ENCODE results near the gene CXorf58. TPM values are rescaled to one million over a fixed set of nuclear protein-coding genes. Genes with fewer than 3 reads are reported as not detected.
"Not testable (repeated sequence)": the region's sequence is repeated elsewhere in the genome, so short reads cannot be mapped to it uniquely, and the experiment has no call there.

Gene CXorf58, protein sequence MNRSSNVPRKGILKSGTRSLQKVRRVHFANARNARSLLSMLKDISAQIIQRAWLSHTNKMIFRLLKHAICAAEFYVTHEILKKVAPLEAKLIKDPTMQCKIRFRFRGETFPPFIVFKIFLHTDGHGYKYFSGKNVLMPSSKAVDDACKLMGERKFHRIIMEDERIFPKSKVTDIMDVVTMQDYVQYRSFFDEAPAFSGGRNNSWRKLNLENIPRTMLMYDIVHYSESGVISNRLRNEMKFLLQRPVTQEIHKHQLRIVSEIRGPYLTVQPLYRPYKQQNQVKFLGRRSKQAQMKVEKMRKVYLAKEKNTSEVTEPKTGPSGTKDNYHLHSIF
- 0.22 TPM for total RNA-seq
- long read RNA-seq, partial matches to known transcripts, result 0 of 1 reads
- long read RNA-seq, other reads (novel, unspliced or antisense), result 1 of 1 reads

DNA sequence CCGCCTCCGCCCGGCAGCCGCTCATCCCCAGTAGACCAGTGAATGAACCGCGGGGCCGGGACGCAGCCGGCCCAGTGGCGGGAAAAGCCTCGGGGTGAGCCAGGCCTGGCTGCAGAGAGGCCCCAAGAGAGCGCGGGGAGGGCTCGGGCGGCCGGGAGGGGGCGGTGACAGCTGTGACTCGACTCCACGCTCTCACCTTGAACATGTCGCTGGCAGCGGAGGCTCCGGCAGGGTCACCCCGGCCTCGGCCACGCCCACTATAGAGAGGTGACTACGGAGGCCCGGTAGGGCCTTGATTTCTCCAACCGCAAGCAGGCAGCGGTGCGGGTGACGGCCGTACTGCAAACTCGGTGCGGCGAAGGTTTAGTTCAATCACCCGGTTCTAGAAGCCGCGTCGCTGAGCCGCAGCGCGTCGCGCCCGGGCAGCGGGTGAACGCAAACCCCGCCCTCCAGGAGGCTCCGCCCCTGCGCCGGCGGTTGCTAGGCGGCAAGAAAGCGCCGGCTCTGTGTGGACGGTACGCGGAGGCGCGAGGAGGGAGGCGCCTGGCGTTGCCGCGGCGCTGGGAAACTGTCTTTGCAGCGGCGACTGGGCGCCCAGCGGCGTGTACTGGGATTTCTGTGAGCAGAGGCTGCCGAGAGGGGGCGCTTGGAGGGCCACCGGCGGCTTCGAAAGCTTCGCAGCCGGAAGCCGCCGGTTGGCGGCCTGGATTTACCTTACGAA lies at the start of gene CXorf58, which contains the start of gene APOO:
Gene CXorf58, plus strand, starts transcription at position 509 of the 721 bp plus-strand sequence. CDS start 2,297 bp downstream, outside the sequence.
Gene APOO, minus strand, starts transcription at position 441 of the 721 bp plus-strand sequence. Its CDS starts 236 bp downstream, at position 205.
- DNase-seq (peak; percentile 95), ATAC-seq (ENCODE audit: poor library complexity) (peak; percentile 98)
- intact Hi-C loops (cut with DNase I), result loop anchor here (5.0 to 10.0 kb wide), 4 partner anchors 147 to 240 kb away; partner anchors contain the start of genes EIF2S3 and ZFX

DNA sequence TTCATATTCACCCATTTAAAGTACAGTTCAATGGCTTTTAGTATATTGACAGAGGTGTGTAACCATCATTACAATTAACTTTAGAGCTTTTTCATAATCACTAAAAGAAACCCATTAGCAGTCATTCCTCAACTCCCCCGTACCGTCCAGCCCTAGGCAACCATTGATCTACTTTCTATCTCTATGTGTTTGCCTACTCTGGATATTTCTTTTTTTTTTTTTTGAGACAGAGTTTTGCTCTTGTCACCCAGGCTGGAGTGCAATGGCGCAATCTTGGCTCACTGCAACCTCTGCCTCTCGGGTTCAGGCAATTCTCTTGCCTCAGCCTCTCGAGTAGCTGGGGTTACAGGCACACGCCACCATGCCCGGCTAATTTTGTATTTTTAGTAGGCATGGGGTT lies 48.6 kb upstream of the CXorf58 start:
- DNase-seq; ATAC-seq (ENCODE audit: poor library complexity); intact Hi-C loops (cut with DNase I): not testable (repeated sequence)

DNA sequence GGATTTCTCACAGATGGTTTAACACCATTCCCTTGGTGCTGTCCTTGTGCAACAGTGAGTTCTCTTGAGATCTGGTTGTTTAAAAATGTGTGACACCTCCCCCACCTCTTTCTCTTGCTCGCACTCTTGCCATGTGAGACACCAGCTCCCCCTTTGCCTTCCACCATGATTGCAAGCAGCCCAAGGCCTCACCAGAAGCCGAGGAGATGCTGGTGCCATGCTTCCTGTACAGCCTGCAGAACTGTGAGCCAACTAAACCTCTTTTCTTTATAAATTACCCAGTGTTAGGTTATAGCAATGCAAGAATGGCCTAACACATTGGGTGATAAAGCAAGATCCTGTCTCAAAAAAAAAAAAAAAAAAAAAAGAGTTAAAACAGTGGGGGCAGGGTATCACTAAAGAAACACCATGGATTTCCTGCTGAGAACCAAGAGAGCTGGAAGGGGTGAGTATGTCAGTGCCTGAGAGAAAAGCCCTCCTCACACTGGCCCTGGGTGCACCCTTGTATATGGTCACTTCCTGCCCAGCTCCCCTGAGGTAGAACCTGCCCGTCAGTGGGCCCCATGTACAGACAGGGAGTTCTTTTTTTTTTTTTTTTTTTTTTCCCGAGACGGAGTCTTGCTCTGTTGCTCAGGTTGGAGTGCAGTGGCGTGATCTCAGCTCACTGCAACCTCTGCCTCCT lies 46.5 kb upstream of the CXorf58 start:
- DNase-seq (no peak), ATAC-seq (ENCODE audit: poor library complexity) (no peak)
- intact Hi-C loops (cut with DNase I), result no loop called here

DNA sequence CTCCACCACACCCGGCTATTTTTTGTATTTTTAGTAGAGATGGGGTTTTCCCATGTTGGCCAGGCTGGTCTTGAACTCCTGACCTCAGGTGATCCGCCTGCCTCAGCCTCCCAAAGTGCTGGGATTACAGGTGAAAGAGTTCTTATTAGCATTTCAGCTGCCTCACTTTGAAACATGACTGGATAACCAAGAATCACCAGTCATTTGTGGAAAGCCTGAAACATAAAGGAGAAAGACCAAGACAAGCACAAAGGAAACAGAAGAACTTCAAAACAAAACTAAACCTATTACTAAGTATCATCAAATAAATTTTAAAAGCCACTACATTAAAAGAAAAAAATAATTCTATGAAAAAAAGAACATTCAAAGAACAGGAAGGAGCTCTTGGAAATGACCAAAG lies 45.9 kb upstream of the CXorf58 start:
- intact Hi-C loops (cut with DNase I); DNase-seq; ATAC-seq (ENCODE audit: poor library complexity): not testable (repeated sequence)

DNA sequence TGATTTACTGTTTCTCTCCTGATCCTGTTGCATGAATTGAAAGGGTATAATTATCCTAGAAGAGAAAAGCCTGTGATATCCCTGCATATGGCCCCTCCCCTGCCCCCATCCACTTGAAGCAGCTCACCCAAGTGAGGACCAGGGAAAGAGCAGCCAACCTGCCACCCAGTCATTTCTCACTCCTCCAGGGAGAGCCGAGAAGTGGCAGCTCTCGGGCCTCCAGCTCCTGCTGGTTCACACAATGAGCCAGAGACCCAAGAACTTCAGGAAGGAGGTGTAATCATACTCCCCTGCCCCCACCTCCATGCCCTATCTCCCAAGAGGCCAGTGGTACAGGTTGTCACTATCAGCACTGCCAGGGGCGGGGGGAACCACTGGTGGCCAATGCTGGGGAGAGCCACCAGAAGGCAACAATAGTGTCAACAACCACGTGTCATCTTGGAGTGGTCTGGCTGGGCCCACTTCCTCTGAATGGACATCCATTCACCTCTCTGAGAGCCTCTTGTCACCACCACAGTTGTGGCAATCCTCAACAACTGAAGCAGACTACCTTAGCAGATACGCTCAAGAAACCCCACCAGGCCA lies 43.0 kb upstream of the CXorf58 start:
- DNase-seq, result no peak
- no peak for ATAC-seq (ENCODE audit: poor library complexity)
- intact Hi-C loops (cut with DNase I), result no loop called here

DNA sequence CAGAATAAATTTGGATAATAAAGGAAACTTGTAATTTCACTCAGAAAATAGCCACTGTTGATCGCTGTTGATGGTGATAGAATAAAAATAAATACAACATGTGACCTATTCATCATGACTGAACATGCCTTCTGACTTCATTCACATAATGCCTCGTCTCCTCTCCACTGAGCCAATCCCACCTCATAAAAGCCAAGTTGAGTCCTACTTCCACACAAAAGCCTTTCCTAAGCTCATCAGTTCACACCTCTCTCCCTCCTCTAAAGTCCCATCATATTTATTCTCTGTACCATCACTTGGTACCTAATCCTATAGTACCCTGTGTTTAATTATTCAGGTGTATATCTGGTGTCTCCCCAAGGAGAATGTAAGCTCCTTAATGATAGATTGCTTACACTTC lies 37.8 kb upstream of the CXorf58 start:
- ATAC-seq (ENCODE audit: poor library complexity) (no peak), DNase-seq (no peak)
- intact Hi-C loops (cut with DNase I), result no loop called here

DNA sequence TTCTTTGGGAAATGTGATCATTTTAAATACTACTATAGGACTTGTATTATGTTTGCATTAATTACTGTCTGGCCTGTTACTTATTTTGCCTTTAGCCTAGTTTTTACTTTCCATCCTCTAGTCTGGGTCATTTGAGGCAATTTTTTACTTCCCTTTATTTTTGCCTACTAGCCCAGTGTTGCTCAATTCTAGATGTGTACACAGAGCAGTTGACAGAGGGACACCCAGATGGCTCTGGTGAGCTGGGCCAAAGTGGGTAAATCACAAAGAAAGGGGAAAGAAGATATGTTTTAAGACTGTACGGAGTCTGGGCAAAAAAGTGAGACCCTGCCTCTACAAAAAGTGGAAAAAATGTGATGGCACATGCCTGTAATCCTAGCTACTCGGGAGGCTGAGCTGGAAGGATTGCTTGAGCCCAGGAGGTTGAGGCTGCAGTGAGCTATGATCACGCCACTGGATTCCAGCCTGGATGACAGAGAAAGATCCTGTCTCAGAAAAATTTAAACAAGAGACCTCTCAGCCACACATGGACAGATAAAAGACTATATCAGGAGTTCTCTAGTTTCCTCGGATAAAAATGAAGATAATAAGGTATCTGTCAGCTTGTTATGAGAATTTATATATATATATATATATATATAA lies 35.8 kb upstream of the CXorf58 start:
- ATAC-seq (ENCODE audit: poor library complexity) (peak; percentile 66), DNase-seq (no peak)
- intact Hi-C loops (cut with DNase I), result no loop called here

DNA sequence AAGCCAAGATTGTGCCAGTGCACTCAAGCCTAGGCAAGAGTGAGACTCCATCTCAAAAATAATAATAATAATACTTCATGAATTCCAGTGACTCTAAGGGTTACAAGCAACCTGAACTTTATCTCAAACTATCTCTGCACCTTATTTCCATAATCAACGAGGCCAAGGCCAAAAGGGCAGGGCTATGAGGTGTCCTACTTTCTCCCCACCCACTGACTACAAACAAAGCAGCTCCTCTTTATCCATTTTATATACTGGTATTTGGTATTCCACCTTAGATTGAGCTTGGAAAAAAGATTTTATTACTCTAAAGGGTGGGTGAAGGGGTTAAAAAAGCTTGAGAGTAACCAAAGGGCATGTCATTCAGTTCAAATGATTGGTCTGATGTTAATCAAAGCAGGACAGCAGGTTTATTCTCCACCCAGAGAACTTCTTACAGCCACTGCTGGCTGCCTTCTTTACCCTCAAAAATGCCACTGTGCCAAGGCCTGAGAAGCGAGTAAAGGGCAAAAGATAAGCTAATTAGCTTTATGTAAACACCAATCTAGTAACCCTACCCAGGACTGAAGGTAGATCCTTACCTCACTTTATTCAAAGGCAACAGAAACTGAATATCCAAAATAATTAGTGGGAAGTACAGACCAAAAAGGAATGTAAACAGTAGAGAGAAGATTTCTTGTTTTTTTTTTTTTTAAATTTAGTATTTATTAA lies 28.3 kb upstream of the CXorf58 start:
- ATAC-seq (ENCODE audit: poor library complexity) (no peak), DNase-seq (no peak)
- intact Hi-C loops (cut with DNase I), result no loop called here

DNA sequence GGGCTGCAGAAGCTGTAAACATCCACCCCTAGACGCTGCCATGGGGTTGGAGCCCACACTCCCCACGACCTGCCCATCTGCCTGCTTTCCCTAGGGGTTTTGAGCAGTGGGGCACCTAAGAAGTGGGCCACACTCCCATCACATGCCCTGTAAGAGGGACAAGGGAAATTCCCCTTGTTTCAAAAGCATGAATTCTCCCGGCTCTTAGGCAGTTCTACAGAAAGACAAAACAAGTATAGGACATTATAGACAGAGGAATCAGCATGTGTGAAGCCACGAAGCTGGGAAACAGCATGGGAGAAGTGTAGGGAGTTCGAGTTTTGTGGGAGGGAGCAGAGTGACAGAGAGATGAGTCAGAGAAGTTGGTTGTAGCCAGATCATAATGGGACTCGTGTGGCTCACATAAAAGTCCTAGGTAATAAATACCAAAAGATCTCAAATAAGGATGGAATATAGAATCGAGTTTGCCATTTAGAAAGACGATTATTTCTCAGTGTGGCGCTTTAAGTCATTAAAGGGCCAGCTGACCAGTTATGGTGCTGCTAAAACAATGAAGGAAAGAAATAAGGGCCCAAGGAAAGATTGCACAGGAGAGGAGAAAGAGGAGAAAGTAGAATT lies 24.0 kb upstream of the CXorf58 start:
- no peak for DNase-seq
- no peak for ATAC-seq (ENCODE audit: poor library complexity)
- intact Hi-C loops (cut with DNase I), result no loop called here

DNA sequence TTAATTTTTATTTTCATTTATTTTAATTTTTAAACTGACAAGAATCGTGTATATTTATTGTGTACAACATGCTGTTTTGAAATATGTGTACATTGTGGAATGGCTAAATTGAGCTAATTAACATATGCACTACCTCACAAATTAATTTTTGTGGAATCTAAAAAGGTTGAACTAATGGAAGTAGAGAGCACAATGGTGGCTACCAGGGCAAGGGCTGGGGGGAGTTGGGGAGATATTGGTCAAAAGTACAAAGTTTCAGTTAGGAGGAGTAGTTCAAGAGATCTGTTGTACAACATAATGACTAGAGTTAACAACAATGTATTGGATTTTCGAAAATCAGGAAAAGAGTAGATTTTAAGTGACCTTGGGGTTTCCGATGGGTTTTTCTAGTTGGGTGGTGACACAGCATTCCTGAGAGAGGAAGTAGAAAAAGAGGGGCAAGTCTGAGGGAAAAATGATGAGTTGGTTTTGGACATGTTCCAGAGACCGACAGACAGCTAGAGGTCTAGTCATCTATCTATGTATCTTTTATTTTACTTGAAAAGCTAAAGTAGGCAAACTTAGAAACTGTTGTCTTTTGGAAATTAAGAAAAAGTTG lies 23.3 kb upstream of the CXorf58 start:
- intact Hi-C loops (cut with DNase I), result no loop called here

DNA sequence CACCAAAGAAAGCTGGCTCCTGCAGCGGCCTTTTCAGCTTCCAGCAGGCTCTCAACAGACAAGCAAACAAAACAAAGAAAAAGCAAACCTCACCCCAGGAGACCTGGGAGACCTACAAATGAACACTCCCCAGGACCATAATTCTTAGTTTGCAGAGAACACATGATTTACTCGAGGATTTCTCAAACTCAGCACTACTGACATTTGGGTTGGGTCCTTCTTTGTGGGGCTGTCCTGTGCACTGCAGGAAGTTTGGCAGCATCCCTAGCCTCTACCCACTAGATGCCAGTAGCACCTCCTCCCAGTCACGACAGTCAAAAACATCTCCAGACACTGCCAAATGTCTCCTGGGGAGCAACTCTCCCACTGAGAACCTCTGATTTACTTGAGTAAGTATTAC lies 22.0 kb upstream of the CXorf58 start:
- ATAC-seq (ENCODE audit: poor library complexity) (no peak), DNase-seq (no peak)
- intact Hi-C loops (cut with DNase I), result no loop called here

More for the DNA sequence above, 23.3 kb upstream of the CXorf58 start:
- ATAC-seq (ENCODE audit: poor library complexity), result no peak
- DNase-seq, result no peak

DNA sequence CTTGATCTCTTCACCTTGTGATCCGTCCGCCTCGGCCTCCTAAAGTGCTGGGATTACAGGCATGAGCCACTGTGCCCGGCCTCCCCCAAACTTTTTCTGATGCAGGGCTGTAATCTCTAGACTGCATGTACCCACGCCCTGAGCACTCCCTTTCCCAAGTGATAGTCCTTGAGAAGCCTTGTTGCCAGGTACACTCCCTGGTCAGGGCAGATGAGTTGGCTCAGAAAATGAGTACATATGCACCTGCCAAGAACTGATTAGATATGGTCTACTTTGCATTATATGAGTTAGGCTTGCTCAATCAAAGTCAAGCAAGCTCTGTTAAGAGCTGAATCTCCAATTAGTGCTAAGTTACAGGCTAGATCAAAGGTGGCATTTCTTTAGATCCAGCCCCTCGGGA lies 20.4 kb upstream of the CXorf58 start:
- no peak for DNase-seq
- ATAC-seq (ENCODE audit: poor library complexity), result no peak
- intact Hi-C loops (cut with DNase I), result no loop called here

DNA sequence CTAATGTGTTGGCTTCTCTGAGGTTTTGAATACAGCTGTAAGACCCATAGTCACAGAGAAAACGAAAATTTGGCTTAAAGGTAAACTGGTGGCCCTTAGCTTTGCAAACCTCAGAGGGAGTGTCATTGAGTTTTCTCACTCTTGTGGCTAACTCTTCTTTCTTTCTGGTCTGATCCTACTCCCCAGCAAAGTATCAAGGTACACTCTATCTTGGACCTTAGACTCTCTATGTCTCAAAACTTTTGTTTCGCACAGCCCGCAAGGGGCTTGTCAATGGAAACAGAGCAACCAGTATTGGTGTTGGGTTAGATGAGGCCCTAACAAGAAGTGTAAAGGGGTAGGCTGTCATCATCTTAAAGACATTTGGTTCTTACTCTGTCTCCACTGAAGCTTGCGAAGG lies 19.9 kb upstream of the CXorf58 start:
- intact Hi-C loops (cut with DNase I), result no loop called here
- DNase-seq (no peak), ATAC-seq (ENCODE audit: poor library complexity) (no peak)

DNA sequence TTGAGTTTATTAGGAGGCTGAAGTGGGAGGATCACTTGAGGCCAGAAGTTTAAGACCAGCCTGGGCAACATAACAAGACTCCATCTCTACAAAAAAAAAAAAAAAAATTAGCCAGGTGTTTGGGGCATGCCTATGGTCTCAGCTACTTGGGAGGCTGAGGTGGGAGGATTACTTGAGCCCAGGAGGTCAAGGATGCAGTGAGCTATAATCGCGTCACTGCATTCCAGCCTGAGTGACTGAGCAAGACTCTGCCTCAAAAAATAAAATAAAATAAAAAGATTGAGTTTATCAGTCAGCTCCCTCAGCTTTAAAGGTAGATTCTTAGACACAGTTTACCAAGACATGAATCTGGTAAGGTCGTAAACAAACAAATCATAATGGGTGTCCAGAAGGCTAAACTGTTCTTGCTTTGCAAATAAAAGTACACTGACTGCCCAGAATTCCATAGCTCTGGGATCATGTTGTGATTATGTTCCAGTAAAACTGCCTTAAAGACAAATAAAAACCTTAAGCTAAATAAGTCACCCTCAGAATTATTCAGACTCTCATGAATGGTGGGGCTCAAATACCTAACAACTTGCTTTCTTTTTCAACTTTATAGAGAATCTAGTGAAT lies 18.8 kb upstream of the CXorf58 start:
- intact Hi-C loops (cut with DNase I), result no loop called here
- ATAC-seq (ENCODE audit: poor library complexity) (no peak), DNase-seq (no peak)

DNA sequence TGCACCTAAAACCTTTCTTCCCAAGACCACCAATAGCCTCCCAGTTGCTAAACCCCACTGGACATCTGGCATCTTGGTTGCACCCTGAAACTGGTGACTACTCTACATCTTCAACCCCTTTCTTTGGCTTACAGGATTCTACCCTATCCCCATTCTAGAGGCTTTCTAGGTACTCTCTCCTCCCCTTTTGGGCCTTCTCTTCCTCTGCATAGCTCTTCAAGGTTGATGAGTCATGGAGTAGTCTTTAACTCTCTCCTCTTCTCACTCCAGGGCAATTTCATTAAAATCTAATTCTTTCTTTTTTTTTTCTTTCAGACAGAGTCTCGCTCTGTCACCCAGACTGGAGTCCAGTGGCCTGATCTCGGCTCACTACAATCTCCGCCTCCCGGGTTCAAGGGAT lies 16.9 kb upstream of the CXorf58 start:
- DNase-seq (no peak), ATAC-seq (ENCODE audit: poor library complexity) (no peak)
- intact Hi-C loops (cut with DNase I), result no loop called here

DNA sequence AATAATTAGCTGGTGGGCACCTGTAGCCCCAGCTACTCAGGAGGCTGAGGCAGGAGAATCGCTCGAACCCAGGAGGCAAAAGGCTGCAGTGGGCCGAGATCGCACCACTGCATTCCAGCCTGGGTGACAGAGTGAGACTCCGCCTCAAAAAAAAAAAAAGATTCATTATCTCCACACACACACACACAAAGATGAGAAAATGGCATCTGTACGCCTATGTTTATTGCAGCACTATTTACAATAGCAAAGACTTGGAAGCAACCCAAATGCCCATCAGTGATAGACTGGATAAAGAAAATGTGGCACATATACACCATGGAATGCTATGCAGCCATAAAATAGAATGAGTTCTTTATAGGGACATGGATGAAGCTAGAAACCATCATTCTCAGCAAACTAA lies 12.8 kb upstream of the CXorf58 start:
- ATAC-seq (ENCODE audit: poor library complexity); DNase-seq; intact Hi-C loops (cut with DNase I): not testable (repeated sequence)

DNA sequence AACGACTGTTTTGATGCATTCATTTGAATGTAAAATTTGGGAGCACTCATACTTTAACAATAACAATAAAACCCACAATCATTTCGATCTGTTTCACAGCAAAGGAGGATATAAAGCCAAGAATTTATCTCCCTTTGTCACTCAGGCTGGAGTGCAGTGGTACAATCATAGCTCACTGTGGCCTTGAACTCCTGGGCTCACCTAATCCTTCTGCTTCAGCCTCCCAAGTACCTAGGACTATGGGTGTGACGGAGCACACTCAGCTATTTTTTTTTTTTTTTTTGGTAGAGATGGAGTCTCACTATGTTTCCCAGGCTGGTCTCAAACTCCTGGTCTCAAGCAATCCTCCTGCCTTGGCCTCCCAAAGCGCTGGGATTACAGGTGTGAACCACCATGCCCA lies 11.3 kb upstream of the CXorf58 start:
- intact Hi-C loops (cut with DNase I), result not testable (repeated sequence)

More for the DNA sequence above, 11.3 kb upstream of the CXorf58 start:
- not testable (repeated sequence) for DNase-seq; ATAC-seq (ENCODE audit: poor library complexity)

All from Right ventricle myocardium superior (tissue), 1 donor.